Left forelimb (tissue), 1 donor: ENCODE results near the gene JOSD1.
A peak's percentile ranks its signal among the peaks of the same experiment; 100 is the strongest.

Experiments used
- DNase-seq: peaks from one replicate; pipeline ENCODE4 v3.0.0-alpha.2; 2018; ENCODE audit warnings: low spot score

The JOSD1 gene

GRCh38 chr22:38712486-38713207, 11.9 kb upstream of the JOSD1 start:
- no peak for DNase-seq

GRCh38 chr22:38710866-38711265, 10.1 kb upstream of the JOSD1 start:
- DNase-seq = no peak

GRCh38 chr22:38710351-38710750, 9.6 kb upstream of the JOSD1 start:
- DNase-seq = no peak

GRCh38 chr22:38709306-38709705, 8.6 kb upstream of the JOSD1 start:
- no peak for DNase-seq

GRCh38 chr22:38707984-38708383, 7.2 kb upstream of the JOSD1 start:
- no peak for DNase-seq

GRCh38 chr22:38707346-38707745, 6.6 kb upstream of the JOSD1 start:
- no peak for DNase-seq

GRCh38 chr22:38706901-38707195, 6.1 kb upstream of the JOSD1 start:
- DNase-seq = no peak

- peak; percentile 72 for DNase-seq
These were observed 5.6 kb upstream of the JOSD1 start for GRCh38 chr22:38706101-38706900.

- peak; percentile 98 for DNase-seq
These were observed 4.7 kb upstream of the JOSD1 start, which contains the start of gene GTPBP1 for GRCh38 chr22:38705235-38706100. Gene GTPBP1, plus strand, starts transcription at chr22:38705944. Its CDS starts 12 bp downstream, at chr22:38705956.

- no peak for DNase-seq
These were observed 4.0 kb upstream of the JOSD1 start for GRCh38 chr22:38704654-38705234.

GRCh38 chr22:38700270-38700788, 414 bp downstream of the JOSD1 start:
- no peak for DNase-seq

GRCh38 chr22:38699784-38700183, 959 bp downstream of the JOSD1 start:
- no peak for DNase-seq

GRCh38 chr22:38699143-38699542, 1.6 kb downstream of the JOSD1 start:
- DNase-seq = no peak

GRCh38 chr22:38698407-38699094, 2.2 kb downstream of the JOSD1 start:
- no peak for DNase-seq

- no peak for DNase-seq
These were observed 3.2 kb downstream of the JOSD1 start for GRCh38 chr22:38697425-38698089.

GRCh38 chr22:38696606-38697424, 3.9 kb downstream of the JOSD1 start:
- DNase-seq = no peak

- no peak for DNase-seq
These were observed 5.8 kb downstream of the JOSD1 start for GRCh38 chr22:38694940-38695339.

- no peak for DNase-seq
These were observed 6.7 kb downstream of the JOSD1 start for GRCh38 chr22:38694049-38694448.

GRCh38 chr22:38689651-38690050, 11.1 kb downstream of the JOSD1 start:
- DNase-seq = no peak

- no peak for DNase-seq
These were observed 15.0 kb downstream of the JOSD1 start for GRCh38 chr22:38685761-38686160.
